ENCODE data around the gene EMX1.

DNA sequence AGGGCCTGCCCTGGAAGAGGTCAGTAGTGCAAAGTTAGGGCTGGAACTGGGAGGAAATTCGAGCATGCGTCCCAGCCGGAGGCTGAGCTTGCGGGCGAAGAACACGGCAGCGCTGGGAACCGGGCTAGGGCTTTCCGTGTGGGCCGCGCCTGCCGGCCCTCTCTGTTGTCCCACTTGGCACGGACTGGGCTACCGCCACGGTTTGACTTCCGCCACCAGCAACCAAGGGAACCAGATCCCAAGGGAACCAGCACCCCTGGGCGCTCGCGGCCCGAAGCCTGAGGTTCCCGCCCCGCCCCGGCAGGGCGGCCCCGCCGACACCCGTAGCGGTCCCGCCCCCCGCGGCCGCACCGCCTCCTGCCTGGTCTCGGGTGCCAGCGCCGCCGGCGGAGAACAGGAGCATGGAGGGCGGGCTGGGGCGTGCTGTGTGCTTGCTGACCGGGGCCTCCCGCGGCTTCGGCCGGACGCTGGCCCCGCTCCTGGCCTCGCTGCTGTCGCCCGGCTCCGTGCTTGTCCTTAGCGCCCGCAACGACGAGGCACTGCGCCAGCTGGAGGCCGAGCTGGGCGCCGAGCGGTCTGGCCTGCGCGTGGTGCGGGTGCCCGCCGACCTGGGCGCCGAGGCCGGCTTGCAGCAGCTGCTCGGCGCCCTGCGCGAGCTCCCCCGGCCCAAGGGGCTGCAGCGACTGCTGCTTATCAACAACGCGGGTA is 30.1 kb upstream of the EMX1 start, which contains the start of gene SPR:
- no peak for TF ChIP-seq EZH2 (IDR thresholded peaks at IDR 0.05; ENCODE audit: low read length, unreplicated experiment)
- TF ChIP-seq, protein P1, sequence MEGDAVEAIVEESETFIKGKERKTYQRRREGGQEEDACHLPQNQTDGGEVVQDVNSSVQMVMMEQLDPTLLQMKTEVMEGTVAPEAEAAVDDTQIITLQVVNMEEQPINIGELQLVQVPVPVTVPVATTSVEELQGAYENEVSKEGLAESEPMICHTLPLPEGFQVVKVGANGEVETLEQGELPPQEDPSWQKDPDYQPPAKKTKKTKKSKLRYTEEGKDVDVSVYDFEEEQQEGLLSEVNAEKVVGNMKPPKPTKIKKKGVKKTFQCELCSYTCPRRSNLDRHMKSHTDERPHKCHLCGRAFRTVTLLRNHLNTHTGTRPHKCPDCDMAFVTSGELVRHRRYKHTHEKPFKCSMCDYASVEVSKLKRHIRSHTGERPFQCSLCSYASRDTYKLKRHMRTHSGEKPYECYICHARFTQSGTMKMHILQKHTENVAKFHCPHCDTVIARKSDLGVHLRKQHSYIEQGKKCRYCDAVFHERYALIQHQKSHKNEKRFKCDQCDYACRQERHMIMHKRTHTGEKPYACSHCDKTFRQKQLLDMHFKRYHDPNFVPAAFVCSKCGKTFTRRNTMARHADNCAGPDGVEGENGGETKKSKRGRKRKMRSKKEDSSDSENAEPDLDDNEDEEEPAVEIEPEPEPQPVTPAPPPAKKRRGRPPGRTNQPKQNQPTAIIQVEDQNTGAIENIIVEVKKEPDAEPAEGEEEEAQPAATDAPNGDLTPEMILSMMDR (conservative IDR thresholded peaks at IDR 0.05; ENCODE audit: low read depth, low read length): no peak
